Adipocyte (in vitro differentiated cells): Measurements from ENCODE around the gene CCDC88A.
A peak's percentile ranks its signal among the peaks of the same experiment; 100 is the strongest.
"Not testable (repeated sequence)": the region's sequence is repeated elsewhere in the genome, so short reads cannot be mapped to it uniquely, and the experiment has no call there.

Source experiments
- DNase-seq: peaks from one replicate; pipeline ENCODE4 v3.0.0-alpha.2; 2015; ENCODE audit warnings: low read depth
- H3K27me3 ChIP-seq: replicated peaks from 2 replicates; pipeline ENCODE4 v1.7.0; 2013; ENCODE audit warnings: mild to moderate bottlenecking, low read length, moderate library complexity; ENCODE audit not compliant: control insufficient read depth, insufficient read depth
- H3K36me3 ChIP-seq: 2 replicates; pipeline ENCODE4 v1.7.0; 2013; ENCODE audit warnings: low read length, mild to moderate bottlenecking, moderate library complexity; ENCODE audit not compliant: control insufficient read depth, insufficient read depth, severe bottlenecking
- H3K4me1 ChIP-seq: 2 replicates; pipeline ENCODE4 v1.7.0; 2013; ENCODE audit warnings: mild to moderate bottlenecking, low read length, moderate library complexity; ENCODE audit not compliant: control insufficient read depth, insufficient read depth
- H3K4me3 ChIP-seq: 2 replicates; pipeline ENCODE4 v1.7.0; 2013; ENCODE audit warnings: mild to moderate bottlenecking, low read length, moderate library complexity
- H3K9ac ChIP-seq: 2 replicates; pipeline ENCODE4 v1.7.0; 2013; ENCODE audit warnings: mild to moderate bottlenecking, low read length, moderate library complexity
- H3K9me3 ChIP-seq: 2 replicates; pipeline ENCODE4 v1.7.0; 2013; ENCODE audit warnings: mild to moderate bottlenecking, low read length, moderate library complexity; ENCODE audit not compliant: control insufficient read depth

The CCDC88A gene, protein sequence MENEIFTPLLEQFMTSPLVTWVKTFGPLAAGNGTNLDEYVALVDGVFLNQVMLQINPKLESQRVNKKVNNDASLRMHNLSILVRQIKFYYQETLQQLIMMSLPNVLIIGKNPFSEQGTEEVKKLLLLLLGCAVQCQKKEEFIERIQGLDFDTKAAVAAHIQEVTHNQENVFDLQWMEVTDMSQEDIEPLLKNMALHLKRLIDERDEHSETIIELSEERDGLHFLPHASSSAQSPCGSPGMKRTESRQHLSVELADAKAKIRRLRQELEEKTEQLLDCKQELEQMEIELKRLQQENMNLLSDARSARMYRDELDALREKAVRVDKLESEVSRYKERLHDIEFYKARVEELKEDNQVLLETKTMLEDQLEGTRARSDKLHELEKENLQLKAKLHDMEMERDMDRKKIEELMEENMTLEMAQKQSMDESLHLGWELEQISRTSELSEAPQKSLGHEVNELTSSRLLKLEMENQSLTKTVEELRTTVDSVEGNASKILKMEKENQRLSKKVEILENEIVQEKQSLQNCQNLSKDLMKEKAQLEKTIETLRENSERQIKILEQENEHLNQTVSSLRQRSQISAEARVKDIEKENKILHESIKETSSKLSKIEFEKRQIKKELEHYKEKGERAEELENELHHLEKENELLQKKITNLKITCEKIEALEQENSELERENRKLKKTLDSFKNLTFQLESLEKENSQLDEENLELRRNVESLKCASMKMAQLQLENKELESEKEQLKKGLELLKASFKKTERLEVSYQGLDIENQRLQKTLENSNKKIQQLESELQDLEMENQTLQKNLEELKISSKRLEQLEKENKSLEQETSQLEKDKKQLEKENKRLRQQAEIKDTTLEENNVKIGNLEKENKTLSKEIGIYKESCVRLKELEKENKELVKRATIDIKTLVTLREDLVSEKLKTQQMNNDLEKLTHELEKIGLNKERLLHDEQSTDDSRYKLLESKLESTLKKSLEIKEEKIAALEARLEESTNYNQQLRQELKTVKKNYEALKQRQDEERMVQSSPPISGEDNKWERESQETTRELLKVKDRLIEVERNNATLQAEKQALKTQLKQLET (N-terminal part only)

DNA sequence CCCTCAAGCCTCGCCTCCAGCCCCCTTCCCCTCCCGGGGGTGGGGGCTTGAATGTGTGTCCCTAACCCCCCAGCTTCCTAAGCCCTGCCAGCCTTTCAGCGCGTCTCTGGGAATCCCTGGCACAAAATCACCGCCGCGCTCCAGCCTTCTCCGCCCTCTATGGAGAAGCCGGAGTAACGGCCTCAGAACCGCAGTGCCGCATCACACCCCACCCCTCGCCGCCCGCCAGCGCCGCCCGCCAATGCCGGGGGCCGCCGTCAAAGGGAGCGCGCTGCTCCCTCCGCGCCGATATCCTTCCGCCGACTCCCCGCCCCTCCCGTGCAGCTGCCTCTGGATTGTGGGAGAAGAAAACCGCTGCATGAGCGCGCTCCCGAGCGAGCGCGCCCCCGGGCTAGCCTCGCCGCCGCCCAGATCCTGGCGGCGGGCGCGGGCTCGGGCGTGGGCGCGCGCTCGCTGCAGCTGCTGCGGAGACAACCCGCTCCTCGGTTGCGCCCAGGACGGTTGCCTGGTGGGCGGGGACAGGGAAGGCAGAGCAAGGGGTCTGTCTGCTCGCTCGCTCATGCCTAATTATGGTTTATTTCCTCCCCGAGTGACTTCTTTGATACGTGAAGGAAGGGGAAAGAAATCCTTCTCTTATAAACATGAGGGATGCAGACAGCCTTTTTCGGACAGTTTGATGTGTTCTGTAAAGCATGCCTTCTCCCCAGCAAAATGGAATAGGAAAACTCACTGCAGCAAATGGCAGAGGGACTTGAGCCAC lies at the start of gene CCDC88A:
CCDC88A (minus strand) TSS at position 178 of the 760 bp plus-strand sequence. CDS start 777 bp downstream, outside the sequence.
- peak; percentile 98 for DNase-seq
- H3K27me3 ChIP-seq, result no peaks in the 10 kb centered on the region
- H3K9ac ChIP-seq, result peak within 1 kb of the TSS; percentile 97
- H3K4me1 ChIP-seq, result peaks cover 24% of the 10 kb centered on the region
- H3K36me3 ChIP-seq, result no peaks in the 10 kb centered on the region
- no peaks in the 10 kb centered on the region for H3K9me3 ChIP-seq
- peak within 1 kb of the TSS; percentile 96 for H3K4me3 ChIP-seq

GRCh38 chr2:55461679-55462078 lies 42.0 kb upstream of the CCDC88A start:
- Histone ChIP-seq H3K36me3 (no peaks in the 10 kb centered on the region), H3K4me3 (no peak overlapping the region), H3K4me1 (peaks cover 18% of the 10 kb centered on the region), H3K27me3 (no peaks in the 10 kb centered on the region), H3K9ac (no peak overlapping the region), H3K9me3 (no peaks in the 10 kb centered on the region)
- no peak for DNase-seq

DNA sequence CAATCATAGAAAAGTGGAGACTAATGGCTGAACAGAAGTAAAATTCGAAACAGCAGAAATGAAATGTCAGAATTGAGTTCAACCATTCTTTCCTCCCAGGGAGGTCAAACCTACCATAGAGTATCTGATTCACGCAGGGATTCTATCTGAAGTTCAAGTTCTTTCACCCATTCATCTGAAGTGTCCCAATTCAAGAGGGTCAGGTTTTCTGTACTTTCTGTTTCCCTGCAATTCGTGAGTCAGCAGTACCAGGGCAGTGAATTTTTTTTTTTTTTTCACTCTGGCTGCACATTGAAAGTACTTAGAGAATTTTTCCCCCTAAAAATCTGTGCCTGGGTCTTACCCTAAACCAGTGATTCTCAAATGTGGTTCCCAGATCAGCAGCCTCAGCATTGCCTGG lies 40.9 kb upstream of the CCDC88A start:
- peak; percentile 59 for DNase-seq
- no peaks in the 10 kb centered on the region for H3K36me3 ChIP-seq
- H3K9ac ChIP-seq, result no peak overlapping the region
- peak overlapping the region; percentile 40 for H3K4me3 ChIP-seq
- no peaks in the 10 kb centered on the region for H3K27me3 ChIP-seq
- no peaks in the 10 kb centered on the region for H3K9me3 ChIP-seq
- H3K4me1 ChIP-seq, result peaks cover 18% of the 10 kb centered on the region

DNA sequence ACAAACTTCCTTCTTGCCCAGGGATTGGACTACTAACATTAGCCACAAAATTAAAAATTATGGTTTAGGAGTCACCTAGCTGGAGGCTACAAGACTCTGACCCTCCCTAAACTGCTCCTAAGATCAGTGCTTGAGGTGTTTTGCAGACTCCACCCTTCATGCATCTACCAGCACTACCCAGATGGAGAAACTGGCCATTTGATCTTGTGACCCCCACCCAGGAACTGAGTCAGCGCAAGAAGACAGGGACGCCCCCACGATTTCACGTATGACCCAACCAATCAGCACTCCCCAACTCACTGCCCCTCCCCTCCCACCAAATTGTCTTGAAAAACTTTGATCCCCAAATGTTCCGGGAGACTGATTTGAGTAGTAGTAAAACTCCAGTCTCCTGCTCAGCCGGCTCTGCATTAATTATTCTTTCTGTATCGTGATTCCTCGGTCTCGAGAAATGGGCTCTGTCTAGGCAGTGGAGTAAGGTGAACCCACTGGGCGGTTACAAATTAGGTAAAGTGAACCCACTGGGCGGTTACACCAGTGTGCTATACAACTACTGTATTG lies 40.1 kb upstream of the CCDC88A start:
- Histone ChIP-seq H3K27me3 (no peaks in the 10 kb centered on the region), H3K36me3 (no peaks in the 10 kb centered on the region), H3K4me1 (peaks cover 18% of the 10 kb centered on the region), H3K9ac (no peak overlapping the region), H3K4me3 (no peak overlapping the region), H3K9me3 (no peaks in the 10 kb centered on the region)
- no peak for DNase-seq

GRCh38 chr2:55459279-55459678 lies 39.6 kb upstream of the CCDC88A start:
- Histone ChIP-seq H3K4me3 (no peak overlapping the region), H3K27me3 (no peaks in the 10 kb centered on the region), H3K36me3 (no peaks in the 10 kb centered on the region), H3K9me3 (no peaks in the 10 kb centered on the region), H3K4me1 (peaks cover 18% of the 10 kb centered on the region), H3K9ac (no peak overlapping the region)
- no peak for DNase-seq

GRCh38 chr2:55454121-55454520 lies 34.5 kb upstream of the CCDC88A start:
- Histone ChIP-seq H3K9ac (no peak overlapping the region), H3K36me3 (no peaks in the 10 kb centered on the region), H3K4me3 (no peak overlapping the region), H3K9me3 (no peaks in the 10 kb centered on the region), H3K4me1 (no peaks in the 10 kb centered on the region), H3K27me3 (no peaks in the 10 kb centered on the region)
- DNase-seq, result no peak

GRCh38 chr2:55452879-55453278 lies 33.2 kb upstream of the CCDC88A start:
- DNase-seq, result no peak
- Histone ChIP-seq H3K27me3 (no peaks in the 10 kb centered on the region), H3K36me3 (no peaks in the 10 kb centered on the region)

GRCh38 chr2:55451699-55452098 lies 32.0 kb upstream of the CCDC88A start:
- H3K9ac ChIP-seq, result no peak overlapping the region
- H3K36me3 ChIP-seq, result no peaks in the 10 kb centered on the region
- no peaks in the 10 kb centered on the region for H3K4me1 ChIP-seq
- H3K9me3 ChIP-seq, result no peaks in the 10 kb centered on the region
- no peak overlapping the region for H3K4me3 ChIP-seq
- H3K27me3 ChIP-seq, result no peaks in the 10 kb centered on the region
- DNase-seq, result no peak

More at GRCh38 chr2:55452879-55453278, 33.2 kb upstream of the CCDC88A start:
- Histone ChIP-seq H3K9ac (no peak overlapping the region), H3K4me1 (no peaks in the 10 kb centered on the region), H3K4me3 (no peak overlapping the region), H3K9me3 (no peaks in the 10 kb centered on the region)

GRCh38 chr2:55450014-55450413 lies 30.4 kb upstream of the CCDC88A start:
- H3K36me3 ChIP-seq, H3K4me3 ChIP-seq: not testable (repeated sequence)

DNA sequence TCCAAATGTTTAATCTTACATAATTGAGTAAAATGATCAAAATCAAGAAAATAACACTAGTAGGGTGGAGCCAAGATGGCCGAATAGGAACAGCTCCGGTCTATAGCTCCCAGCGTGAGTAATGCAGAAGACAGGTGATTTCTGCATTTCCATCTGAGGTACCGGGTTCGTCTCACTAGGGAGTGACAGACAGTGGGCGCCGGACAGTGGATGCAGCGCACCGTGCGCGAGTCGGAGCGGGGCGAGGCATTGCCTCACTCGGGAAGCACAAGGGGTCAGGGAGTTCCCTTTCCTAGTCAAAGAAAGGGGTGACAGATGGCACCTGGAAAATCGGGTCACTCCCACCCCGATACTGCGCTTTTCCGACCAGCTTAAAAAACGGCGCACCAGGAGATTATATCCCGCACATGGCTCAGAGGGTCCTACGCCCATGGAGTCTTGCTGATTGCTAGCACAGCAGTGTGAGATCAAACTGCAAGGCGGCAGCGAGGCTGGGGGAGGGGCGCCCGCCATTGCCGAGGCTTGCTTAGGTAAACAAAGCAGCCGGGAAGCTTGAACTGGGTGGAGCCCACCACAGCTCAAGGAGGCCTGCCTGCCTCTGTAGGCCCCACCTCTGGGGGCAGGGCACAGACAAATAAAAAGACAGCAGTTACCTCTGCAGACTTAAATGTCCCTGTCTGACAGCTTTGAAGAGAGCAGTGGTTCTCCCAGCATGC lies 22.5 kb upstream of the CCDC88A start:
- not testable (repeated sequence) for H3K9ac ChIP-seq, H3K4me3 ChIP-seq, H3K27me3 ChIP-seq, H3K4me1 ChIP-seq, H3K36me3 ChIP-seq, DNase-seq, H3K9me3 ChIP-seq

More at GRCh38 chr2:55450014-55450413, 30.4 kb upstream of the CCDC88A start:
- not testable (repeated sequence) for H3K27me3 ChIP-seq, H3K9ac ChIP-seq, H3K4me1 ChIP-seq, H3K9me3 ChIP-seq, DNase-seq
